Activated T-cell treated with anti-CD3 and anti-CD28 coated beads for 1 hour (primary cell): Measurements from ENCODE around the gene ELMO1.

Experiments
- DNase-seq: peaks from one replicate; pipeline ENCODE4 v3.0.0-alpha.2; 2020; ENCODE audit warnings: low read depth

Gene ELMO1

DNA sequence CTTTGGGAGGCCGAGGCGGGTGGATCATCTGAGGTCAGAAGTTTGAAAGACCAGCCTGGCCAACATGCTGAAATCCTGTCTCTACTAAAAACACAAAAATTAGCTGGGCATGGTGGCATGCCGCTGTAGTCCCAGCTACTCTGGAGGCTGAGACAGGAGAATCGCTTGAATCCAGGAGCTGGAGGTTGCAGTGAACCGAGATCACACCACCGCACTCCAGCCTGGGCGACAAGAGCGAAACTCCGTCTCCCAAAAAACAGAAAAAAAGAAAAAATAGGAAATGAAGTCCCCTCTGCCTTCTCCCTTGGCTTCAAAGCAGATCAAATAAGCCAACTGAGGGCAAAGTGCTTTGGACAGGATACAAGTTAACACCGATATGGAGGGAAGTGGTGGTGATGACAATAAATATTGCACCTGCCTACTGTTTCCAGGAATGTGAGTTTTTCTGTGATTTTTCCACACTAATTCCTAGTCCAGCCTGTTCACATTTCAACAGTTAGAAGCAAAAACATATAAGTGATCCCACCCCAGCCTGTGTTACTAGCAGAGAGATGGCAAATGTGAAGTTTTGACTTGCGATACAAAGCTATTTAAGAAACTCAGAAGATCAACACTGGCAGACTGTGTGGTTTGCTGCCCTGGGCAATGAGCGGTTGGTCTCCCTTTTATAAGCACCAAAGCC, 433.2 kb downstream of the ELMO1 start:
- no peak for DNase-seq

DNA sequence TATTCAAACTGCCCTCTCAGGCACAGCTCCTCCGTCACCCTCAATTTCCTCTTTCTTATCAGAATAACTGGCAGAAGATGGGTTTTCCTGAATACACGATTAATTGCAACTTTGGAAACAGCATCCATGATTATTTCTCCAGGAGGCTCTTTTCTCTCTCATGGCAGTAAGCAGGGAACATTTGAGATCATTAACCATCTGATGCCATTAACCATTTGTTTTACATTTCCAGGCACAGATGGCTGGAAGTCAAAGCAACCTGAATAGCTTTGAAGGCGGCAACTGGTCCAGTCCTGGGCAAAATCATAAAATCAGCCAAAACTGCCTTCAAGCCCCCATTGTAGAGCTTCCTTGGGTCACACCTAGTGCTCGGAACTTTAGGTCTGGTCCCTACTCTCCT, 434.9 kb downstream of the ELMO1 start:
- DNase-seq, result no peak

DNA sequence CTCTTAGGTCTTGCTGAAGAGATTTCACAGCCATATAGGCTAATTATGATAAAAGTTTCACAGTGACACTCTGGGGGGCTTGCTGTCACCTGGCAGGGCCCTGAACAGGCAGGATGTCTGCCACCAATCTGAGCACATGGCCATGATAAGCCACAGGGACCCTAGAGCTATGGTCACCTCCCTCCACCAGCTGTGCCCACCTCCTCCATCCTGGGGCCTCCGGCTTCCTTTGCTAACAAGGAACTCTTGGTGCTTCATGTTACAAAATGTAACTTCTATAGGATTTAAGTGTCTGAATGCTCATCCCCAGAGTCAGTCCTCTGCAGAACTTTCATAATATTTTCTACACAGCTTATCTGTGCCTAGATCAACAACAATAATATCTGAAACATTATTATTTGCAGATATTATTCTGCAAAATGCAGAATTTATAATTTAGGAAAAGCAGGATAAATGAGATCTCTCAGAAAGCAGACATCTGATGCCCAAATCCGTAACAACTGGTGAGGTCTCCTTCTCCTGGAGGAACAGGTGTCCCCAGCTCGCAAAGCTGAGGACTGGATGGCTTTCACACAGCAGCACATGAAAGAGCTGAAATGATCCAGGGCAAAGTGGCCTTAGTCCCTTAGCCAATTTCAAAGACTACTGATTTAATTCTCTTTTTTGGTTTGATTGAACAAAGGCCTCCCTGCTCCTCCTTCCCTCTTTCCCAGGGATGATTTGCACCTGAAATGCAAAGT, 437.3 kb downstream of the ELMO1 start:
- DNase-seq, result no peak

DNA sequence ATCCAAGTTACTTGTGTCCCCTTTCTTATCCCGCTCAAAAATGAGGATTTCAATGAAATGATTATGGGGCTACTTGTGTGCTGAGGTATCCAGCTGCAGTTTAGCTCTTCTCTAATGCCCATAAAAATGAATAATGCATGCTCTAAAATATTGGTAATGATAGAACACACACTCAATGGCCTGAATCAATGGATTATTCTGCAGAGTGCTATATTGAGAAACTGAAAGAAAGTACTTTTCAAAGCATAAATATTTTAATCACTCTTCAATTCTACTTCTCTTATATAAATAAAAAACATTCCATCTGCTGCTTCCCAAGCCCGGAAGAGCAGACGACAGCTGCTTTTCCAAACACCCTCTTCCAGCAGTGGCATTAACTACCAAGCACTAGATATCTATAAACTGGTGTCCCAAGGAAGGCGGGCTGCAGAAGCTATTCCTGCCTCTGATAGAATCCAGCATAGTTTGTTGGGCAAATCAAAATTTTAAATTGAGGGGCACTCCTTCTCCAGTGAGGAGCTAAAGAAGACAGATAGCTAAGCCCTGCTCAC, 439.5 kb downstream of the ELMO1 start:
- DNase-seq, result no peak

DNA sequence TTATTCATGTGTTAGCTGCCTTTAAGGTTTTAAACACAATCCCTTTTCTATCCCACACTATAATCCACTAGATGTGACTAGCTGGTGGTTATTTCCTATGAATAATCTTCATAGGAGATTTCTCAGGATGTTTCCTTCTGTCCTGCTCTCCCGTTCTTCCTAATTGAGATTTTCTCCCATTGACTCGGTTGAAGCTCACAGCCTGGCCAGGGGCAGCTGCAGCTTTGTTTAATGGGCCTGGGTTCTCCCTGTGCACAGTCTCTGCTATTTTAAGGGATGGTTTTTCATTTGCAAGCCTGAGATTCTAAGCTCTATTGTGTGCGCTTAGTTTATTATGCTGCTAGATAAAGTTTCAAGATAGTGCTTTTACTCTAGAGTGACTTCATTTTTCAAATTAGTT, 441.0 kb downstream of the ELMO1 start:
- DNase-seq, result no peak

DNA sequence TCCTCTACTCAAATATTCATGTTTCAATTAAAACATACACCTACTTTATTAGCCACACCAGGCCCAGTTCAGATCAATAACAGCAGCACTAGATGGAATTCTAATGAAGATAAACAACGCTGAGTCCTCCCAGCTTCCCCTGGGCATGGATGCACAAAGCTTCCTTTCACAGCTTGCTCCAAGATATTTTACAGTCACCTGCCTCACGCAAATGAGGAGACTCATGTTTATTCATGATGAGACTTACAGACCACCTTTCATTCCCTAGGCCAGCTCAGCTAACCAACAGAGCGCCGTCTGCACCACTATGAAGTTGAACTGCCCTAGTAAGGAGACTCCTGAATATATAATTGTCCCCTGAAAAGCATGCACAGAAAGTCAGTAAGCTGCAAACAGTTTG, 441.4 kb downstream of the ELMO1 start:
- DNase-seq, result no peak

DNA sequence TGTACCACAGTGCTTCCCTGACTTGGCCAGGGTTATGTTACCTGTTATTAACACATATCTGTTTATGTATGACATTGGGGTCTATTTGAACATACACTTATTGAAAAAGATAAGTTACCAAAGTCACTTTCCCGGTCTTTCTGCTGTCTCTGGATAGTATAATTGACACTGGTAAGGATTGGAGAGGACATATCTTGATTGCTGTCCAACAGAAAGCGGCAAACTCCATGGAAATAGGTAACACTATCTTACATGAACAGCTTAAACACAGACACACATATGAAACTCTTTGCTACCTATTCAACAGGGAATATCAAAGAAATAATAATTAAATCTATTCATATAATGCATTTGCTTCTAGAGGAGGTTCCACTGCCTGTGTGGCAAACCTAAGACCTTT, 441.9 kb downstream of the ELMO1 start:
- no peak for DNase-seq

DNA sequence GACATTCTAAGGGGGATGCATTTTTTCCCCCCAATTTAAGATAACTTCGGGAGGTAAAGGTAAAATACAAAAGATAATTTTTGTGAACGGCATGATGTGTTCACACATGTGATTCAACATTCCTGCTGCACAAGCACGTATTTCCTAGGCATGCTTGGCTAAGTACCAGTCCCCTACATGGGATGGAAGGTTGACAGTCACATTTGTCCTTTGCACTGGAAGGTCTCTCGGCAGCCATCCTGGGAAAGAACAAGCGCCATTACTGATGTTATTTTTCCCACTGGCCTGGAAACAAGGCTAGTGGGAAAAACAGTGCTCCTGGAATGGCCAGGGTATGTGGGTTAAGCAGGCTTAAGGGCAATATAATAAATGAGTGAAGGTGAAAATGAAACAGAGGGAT, 448.2 kb downstream of the ELMO1 start:
- DNase-seq, result no peak

DNA sequence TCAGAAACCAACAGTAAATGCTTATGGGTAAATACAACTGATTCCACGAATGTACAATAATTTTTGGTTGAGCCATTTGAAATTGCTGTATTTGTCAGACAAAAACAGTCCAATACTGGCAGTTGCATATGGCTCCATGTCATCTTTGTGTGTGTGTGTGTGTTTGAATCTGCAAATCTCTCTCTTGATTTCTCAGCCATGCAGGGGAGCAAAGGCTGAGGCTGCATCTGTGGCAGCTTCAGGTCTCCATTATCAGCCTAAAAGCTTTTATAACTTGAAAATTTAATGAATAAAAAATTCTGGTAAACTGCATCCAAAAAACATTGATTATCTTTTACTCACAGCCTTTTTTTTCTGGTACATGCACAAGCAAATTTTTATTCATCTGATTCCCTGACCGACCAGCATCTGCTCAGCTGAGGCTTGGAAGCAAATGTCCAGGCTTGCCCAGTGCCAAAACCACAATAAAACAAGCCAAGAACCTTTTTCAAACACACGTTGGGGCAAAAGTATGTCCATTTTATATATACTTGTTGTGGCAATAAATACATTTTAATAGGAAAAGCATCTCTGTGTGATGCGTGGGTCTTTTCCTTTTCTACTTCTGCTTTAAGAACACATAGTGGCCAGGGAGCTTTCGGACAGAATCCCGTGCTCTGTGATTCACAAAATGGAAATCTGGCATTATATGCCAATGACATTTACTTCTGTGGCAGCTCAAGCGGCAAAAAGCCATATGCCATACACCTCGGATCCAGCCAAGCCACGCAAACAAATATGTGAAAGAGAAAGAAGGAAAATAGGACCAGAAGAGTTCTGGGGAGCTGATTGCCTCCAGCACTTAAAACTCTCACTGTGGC, 448.8 kb downstream of the ELMO1 start:
- DNase-seq, result no peak

DNA sequence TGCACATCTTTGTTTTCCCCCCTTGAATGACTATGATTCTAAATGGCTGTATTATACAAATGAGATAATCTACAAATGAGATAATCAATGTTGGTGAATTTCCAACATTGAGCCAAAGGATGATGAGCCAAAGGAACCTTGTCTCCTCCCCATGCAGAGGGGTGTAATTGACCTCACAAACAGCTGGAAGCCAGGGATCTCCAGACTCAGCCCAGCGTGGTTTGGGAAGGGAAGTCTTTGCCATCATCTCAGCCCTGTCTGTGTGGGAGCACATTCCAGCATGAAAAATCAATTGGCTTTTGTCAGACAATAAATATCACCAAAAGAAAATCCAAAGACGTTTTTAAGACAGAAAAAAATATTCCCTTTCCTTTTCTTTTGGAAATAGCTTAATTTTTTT, 452.9 kb downstream of the ELMO1 start:
- no peak for DNase-seq

DNA sequence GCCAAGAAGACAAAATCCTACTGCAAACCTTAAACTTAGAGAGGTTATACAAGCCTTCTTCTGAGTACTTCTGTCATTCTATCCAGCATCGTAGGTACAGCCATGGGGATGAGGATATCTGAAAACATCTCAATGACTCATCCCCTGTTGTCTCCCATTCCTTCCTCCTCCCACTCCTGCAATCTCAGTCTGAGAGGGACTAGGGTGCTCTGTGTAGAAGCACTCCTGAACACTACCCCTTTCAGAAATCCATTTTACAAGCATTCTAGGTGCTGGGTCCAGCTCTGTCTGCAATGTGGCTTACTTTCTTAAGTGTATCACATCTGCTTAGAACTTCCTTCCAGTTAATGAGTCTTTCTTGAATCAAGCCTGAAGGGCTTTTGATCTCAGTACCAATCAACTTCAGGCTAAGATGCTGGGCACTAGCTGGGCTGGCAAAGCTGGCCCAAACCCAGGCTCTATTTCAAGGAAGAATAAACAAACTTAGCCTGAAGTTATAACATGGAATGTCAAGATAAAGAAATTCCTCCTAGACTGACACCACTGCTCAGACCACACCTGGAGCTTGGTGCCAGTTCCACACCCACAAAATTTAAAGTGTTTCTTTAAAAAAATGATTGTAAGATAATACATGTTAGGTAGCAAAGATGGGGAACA, 454.1 kb downstream of the ELMO1 start:
- no peak for DNase-seq

DNA sequence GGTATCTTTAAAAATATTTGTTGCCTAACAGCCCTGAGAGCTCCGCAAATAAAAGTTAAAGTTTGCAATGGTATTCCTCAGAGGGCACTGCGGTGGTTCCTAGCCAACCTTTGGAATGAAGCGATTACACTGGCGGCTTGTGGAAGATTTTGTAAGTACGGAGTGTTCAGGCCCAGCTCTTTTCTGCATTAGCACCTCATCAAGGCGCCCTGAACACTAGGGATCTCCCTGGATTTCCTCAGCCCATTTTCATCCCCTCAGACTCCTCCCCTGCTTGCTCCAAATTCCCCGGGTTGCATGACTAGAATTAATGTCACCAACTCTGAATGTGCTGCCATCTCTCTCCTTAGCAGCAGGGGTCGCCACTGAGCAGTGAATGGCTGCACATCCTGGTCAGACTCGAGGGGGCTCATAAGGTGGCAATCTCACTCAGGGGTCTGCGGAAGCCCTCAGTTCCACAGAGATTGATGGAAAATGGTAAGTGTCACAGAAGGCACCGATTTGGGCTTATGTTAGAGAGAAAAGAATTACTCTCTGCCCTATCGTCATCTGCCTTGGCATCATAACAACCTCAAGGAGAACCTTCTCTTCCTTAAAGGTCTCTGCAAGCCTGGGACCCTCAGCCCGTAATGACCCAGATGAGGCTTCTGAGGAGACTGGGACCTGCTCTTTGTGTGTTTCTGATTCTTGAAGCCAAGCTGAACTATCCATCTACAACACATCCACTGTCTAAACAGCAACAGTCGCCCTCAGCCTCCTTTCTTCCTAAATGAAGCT, 461.5 kb downstream of the ELMO1 start:
- peak; percentile 53 for DNase-seq

DNA sequence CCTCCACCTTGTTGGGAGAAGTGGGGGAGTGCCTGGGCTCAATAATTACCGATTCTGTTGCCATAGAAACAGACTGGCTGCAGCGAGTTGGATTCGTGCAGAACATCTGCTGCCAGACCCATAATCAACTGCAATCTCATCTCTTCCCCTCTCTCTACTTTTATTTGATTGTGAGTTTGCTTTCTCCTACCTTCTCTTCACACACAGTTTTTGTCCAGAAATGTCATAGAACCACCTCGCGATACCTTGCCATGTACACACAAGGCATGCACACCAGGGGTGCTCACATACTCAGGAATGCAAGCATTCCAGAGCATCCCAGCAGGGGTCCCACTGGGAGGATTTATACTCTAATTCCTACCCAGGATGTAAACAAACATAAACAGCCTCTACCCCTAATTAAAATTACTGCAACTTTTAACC, 462.1 kb downstream of the ELMO1 start:
- no peak for DNase-seq

DNA sequence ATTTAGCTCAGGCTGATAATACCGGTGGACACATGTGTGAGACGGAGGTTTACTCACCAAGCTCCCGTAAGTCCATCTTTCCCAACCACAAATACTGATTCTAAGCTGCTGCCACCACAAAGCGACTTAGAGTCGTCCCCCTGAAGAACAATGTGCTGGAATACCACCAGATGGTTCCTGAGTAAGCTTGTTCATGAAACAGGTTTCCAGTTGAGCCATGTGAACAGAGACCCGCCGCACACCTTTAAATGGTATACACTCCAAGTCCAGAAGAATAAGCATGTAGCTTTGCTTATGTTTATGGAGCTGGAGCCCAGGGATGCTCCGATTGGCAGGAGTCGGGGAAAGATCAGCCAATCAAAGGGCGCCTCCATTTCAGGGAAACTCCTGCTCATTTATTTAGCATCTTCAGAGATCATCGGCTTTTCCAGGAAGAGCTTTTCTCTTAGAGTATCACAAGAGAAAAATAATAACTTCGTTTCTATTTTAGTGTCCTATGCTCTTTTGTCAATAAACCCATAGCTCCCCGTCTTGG, 462.7 kb downstream of the ELMO1 start:
- DNase-seq, result no peak

DNA sequence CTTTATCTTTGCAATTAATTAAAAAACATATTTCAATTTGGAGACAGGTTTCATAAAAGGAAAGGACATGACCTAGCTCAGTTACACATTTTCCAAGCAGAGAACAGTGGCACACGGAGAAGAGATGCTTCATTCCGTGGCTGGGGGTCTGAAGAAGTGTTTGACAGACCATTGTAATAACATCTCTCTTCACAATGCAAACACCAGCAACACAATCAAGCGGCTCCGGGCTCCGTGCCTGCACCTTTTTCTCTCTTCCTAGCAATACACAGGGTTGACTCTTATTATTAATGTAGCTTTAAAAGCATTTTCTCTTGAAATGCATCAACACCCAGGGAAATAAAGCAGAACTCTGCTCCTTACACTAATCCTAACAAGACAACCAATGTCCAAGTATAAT, 463.3 kb downstream of the ELMO1 start:
- no peak for DNase-seq

DNA sequence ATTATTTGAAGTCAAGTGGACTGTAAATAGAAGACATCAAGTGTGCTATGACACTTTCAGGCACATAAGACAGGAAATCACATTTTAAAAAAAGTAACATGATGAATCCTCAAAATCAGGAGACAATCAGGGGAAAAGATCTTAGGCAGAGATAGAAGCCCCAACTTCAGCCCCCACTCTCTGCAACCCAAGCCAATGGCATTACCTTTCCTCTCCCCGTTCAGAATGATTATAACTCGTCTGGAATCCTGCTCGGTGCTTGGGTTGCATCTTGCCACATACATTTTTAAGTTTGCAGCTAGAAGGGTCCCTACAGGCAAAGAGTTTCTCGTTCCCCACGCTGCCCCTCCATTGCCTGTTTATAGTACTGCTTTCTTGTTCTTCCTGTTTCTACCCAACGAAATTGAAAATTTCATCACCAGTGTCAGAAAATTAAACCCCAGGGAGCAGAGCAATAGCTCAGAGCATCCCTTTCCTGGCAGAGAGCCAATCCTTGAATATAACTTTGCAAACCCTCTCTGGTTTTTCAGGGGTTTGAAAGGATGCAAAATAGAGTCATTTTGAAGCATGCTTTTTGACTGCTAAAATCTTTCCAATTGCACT, 463.9 kb downstream of the ELMO1 start:
- no peak for DNase-seq

DNA sequence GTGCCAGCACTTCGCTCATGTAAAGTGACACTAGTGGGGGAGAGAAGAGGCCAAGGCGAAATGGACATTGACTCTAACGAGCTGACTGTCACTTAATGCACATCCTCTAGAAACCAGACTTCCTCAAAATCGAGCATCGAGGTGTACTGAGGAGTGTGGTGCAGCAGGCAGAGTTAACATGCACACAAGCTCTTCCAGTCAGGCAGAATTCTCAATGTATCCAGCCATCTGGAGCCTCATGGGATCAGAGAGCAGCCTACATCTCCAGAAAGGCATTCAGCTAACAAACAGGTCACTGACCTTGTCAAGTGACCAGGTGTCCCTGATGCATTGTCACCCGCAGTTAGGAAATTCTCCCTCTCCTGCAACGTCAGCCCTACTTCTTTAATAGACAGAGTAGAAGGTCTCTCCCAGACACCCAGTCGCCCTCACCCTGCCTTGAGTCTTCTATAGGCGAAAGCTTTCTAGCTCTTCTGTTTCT, 464.6 kb downstream of the ELMO1 start:
- DNase-seq, result no peak

DNA sequence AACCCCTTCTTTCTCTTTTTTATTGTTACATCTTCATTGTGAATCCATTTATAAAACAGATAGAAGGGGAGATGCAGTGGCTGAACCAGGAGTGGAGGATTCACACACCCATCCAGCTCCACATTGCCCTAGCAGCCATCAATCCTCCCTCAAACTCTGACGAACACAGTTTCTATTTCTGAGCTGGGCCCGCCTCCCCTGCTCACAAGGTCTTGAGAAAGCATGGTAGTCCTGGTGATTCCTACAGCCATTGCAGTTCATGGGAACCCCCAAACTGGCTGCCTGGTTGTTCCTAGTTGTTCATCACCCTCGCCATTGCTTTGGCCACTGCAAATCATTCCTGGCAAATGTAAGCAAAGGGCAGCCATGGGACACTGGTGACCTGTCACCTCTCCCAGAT, 465.9 kb downstream of the ELMO1 start:
- no peak for DNase-seq

DNA sequence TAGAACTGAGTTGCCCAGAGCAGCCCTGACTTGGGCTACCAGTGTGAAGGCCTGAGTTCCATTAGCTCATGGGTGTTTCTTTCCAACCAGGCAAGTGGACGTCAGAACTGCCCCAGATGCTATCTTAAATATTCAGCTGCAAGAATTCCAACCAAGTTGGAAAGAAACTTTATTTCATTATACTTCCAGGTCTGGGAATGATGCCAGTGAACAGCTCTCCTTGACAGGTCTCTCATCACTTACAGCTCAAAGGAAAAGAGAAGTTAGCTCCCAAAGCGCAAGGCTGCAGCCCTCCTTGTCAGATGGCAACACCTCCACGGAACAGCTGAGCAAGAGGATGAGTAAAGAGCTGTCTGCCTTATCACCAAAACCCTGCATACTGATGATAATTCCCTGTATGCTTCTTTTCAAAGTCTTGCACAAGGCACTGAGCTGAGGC, 468.8 kb downstream of the ELMO1 start:
- no peak for DNase-seq

DNA sequence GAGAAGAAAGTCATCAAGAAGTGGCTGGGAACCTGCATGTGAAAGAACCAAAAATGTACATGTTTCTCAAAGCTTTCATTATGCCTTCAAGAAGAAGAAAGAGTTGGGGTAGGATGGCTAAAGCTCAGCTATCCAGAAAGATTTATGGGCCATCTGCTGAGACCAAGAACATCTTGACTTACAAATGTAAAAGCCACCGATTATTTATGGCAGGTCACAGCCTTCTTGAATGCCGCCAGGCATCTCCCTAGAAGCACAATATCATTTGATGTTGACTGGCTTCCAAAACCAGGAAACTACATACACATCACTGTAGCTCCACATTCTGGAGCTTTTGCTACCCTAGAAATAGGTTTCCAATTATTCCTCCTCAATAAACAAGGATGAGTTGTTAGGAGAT, 470.2 kb downstream of the ELMO1 start:
- DNase-seq, result no peak
